HS-5 (cell line): ENCODE data around the gene ANKRD11.
"Not testable (repeated sequence)": the region's sequence is repeated elsewhere in the genome, so short reads cannot be mapped to it uniquely, and the experiment has no call there.

Experiments used
- DNase-seq: peaks from one replicate; pipeline ENCODE4 v3.0.0-alpha.2; 2012; ENCODE audit warnings: low read depth

ANKRD11 gene

GRCh38 chr16:89428605-89429004, 61.8 kb downstream of the ANKRD11 start:
- not testable (repeated sequence) for DNase-seq

DNA sequence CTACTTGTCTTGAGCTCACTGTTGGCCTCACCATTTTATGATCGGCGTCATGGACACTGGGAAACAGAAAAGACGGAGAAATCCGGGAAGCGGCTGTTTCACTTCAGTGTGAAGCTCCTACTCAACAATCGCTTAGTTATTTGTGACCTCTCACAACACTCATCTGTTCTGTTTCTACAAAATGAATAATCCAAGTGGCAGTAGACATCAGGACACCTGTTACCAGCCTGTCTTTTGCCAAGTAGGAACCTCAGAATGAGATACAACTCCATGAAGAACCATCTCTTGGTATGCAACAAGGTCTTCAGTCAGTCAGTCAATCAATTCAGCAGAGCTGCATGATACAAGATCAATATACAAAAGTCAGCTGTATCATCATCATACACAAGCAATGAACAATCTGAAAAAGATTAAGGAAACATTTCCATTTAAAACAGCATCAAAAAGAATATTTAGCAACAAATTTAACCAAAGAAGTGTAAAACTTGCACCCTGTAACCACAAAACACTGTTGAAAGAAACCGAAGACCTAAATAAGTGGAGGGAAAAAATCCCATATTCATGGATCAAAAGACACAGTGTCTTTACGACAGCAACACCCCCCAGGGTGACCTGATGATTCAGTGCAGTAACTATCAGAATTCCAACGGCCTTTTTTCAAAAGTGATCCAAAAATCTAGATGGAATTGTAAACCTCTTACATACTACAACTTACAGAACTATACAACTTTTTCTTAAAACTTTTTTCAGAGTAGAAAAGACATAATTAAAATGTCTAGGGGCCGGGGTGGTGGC, 63.4 kb downstream of the ANKRD11 start:
- DNase-seq: no peak

GRCh38 chr16:89425523-89425922, 64.8 kb downstream of the ANKRD11 start:
- DNase-seq: no peak

- DNase-seq: no peak
Observed at GRCh38 chr16:89423681-89424260, 66.6 kb downstream of the ANKRD11 start.

DNA sequence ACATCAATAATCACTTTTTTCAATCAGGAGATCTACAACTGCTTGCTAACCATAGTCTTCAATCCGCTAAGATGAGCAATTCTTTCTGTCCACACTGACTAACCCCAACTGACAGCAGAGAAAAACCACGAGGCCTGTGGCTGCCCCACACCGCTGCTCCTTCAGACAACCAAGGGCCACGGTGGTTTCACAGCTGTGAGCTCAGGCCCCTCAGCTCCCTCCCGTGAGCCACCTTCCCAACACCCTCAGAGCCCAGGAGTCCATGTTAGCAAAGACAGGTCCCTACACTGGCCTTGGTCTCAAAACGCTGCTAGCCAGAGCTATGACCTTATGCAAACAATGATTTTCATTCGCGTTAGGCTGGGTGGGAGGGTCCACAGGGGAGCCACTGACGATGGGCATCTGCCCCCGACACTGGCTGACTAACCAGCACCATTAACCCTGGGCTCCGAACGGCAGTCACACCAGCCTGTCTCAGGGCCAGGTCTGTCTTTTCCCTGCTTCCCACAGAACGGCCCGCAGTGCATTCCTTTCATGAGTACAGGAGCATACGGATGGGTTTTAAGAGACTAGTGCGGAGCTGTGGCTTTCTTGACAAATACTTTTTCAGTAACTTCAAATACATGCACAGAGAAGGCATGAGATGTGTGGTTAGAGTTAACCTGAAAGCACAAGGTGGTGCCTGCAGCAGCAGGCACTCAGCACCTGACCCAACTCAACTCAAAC, 67.3 kb downstream of the ANKRD11 start:
- DNase-seq: peak; percentile 8

GRCh38 chr16:89422527-89422904, 67.8 kb downstream of the ANKRD11 start:
- DNase-seq: peak; percentile 2

DNA sequence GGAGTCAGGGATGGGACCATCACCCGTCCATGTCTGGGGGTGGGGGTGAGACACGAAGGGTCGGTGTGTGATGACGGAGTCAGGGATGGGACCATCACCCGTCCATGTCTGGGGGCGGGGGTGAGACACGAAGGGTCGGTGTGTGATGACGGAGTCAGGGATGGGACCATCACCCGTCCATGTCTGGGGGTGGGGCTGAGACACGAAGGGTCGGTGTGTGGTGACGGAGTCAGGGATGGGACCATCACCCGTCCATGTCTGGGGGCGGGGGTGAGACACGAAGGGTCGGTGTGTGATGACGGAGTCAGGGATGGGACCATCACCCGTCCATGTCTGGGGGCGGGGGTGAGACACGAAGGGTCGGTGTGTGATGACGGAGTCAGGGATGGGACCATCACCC, 69.1 kb downstream of the ANKRD11 start:
- DNase-seq: not testable (repeated sequence)

GRCh38 chr16:89420204-89420603, 70.2 kb downstream of the ANKRD11 start:
- DNase-seq: no peak

DNA sequence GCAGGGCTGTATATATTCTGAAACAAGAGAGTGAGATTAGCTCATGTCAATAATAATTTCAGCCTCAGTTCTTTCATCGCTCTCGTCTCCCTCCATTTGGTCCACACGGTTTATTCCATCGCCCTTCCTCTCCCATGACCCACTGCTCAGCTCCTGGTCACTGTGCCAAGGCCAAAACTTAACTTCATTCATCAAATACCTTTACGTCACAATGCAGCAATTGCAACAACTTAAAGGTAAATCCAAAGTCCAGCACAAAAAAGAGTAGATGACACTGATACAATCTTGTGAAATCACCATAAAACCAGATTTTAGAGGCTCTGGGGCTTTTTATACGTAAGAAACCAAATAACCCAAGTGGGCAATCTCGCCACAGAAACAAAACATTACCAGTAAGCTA, 72.0 kb downstream of the ANKRD11 start:
- no peak for DNase-seq

GRCh38 chr16:89417352-89417751, 73.0 kb downstream of the ANKRD11 start:
- DNase-seq: no peak

GRCh38 chr16:89413811-89414585, 76.4 kb downstream of the ANKRD11 start:
- no peak for DNase-seq

GRCh38 chr16:89412811-89413210, 77.5 kb downstream of the ANKRD11 start:
- DNase-seq: no peak

- no peak for DNase-seq
Observed at GRCh38 chr16:89411335-89411850, 79.0 kb downstream of the ANKRD11 start.

DNA sequence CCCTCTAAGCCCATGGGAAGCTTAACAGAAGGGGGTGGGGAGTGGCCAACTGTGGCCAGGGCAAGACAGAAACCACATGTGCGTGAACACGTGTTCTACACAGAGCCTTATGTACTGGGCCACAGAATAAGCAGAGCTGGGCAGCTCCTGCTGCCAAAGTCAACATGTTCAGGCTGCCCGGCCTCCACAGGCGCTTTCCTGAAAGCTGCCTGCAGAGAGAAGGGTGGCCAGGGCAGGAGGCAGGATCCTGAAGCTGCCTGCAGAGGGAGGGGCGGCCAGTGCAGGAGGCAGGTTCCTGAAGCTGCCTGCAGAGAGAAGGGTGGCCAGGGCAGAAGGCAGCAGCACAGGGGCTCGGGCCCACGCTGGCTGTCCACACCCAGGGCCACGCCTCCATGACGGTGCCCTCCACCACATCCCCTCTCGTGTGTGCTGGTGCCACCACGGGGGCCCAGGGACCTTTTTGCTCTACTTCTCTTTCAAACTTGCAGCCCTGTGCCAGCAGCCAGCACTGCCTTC, 79.5 kb downstream of the ANKRD11 start:
- DNase-seq: no peak

DNA sequence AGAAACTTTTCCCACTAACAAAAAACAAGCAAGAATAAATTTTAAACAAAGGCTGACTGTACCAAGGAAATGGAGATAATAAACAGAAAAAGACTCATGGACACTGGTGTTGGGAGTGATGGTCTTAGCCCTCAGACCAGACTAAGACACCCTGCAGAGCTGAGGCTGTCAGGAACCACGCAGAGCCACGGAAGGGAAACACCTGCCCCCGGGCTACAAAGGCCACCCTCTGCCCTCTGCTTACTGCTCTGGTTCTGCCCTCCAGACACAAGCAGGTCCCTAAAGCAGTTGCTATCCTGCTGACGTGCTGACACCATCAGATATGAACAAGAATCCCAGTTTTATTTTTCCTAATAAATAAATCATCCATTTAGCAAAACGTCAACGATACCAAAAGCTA, 80.0 kb downstream of the ANKRD11 start:
- no peak for DNase-seq

DNA sequence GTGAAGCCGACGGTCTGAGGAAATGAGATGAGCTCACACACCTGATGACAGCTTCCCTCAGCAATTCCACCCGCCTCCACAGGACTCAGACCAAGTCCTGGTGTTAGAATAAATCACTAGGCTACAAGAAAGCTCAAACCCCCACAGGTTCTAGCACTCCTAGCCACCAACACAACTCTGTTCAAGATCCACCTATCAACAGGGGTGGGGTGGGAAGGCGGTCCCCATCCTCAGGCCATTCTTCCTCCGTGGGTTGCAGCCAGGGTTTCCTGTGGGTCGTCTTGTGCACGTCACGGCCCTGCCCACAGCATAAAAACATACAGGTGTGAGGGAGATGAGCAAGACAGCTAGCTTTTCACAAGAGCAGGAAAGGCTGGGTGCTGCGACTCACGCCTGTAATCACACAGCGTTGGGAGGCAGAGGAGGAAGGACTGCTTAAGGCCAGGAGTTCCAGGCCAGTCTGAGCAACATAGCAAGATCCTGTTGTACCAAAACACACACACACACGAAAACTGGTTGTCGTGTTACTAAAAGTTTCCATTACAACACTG, 81.1 kb downstream of the ANKRD11 start:
- no peak for DNase-seq

GRCh38 chr16:89408315-89408714, 82.0 kb downstream of the ANKRD11 start:
- DNase-seq: no peak

DNA sequence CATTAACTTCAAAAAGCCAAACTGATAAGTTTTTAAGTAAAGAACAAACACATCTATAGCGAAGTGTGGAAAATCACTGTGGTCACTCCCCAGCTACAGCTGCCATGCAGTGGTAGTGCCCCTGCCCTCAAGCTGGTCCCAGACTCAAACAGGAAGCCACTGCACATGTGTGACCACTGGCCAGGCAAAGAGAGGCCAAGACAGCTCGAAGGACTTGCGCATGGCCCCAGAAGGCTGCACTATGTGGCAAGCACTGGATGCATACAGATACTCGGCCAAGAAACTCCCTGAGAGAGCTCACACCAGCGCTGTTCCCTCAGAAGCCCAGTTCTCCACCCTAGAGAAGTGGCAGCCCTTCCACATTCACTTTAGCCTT, 82.4 kb downstream of the ANKRD11 start:
- no peak for DNase-seq

DNA sequence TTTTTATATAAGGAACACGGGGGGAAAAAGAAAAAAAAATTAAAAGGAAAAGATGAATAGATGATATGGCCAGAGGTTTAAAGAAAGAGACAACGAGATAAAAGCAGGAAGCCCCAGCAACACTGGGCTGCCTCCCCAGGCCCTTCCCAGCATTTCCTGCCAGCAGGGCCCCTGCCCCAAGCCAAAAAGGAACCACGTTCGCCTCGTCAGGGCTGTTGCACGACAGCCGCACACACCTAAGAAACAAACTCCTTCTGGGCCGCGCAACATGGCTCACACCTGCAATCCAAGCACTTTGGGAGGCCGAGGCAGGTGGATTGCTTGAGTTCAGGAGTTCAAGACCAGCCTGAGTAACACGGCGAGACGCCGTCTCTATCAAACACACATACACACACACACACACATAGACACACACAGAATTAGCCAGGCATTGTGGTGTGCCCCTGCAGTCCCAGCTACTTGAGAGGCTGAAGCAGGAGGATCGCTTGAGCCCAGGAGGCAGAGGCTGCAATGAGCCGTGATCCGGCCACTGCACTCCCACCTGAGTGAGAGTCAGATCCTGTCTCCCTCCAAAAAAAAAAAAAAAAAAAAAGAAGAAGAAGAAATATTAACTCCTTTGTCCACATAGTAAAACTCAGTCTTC, 83.0 kb downstream of the ANKRD11 start:
- DNase-seq: no peak

DNA sequence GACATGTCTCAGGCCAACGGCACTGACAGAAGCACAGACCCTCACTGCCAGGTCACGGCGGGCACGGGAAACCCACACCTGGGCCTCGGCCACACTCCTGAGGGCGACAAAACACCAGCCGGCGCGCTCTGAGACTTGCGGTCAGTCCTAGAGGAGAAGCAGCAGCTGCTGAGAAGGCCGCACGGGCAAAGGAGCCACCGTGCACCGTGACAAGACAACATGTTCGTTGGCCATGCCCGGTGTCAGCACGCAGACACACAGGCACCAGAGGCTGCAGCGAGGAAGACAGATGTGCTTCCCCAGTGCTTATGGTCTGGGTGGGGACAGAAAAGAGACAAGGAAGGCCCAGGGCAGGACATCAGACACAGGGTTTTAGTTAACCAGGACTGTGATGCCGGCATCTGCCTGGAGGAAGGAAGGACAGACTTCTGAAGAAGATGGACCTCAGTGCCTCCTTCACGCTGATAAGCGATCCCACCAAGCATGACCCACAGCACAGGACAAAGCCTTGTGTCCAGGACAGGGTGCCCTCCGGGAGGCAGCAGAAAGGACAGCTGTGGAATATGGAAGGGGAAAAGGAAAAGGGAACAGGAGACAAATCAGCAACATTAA, 84.0 kb downstream of the ANKRD11 start:
- no peak for DNase-seq

- no peak for DNase-seq
Observed at GRCh38 chr16:89404561-89404960, 85.8 kb downstream of the ANKRD11 start.
